Right cardiac atrium (tissue), 5 donors: Measurements from ENCODE around the gene AK2. TPM values are rescaled to one million over a fixed set of nuclear protein-coding genes. Genes with fewer than 3 reads are reported as not detected.
A peak's percentile ranks its signal among the peaks of the same experiment; 100 is the strongest.
"Not testable (repeated sequence)": the region's sequence is repeated elsewhere in the genome, so short reads cannot be mapped to it uniquely, and the experiment has no call there.

Source experiments
- ATAC-seq, 2 donors: fragments of 200-7000 bp; cut with Tn5 transposase; one replicate each; pipeline versions ENCODE4 v1.8.0 to v1.9.1; 2020; ENCODE audit warnings: moderate library complexity in 2 of 2, mild to moderate bottlenecking in 1 of 2
- DNase-seq, 3 donors: peaks; one replicate each; pipeline ENCODE4 v3.0.0-alpha.2; 2020
- H3K27ac ChIP-seq: one replicate; pipeline ENCODE4 v1.5.1; 2013; ENCODE audit warnings: mild to moderate bottlenecking, low read length, control low read depth, moderate library complexity
- H3K27me3 ChIP-seq: one replicate; pipeline ENCODE4 v1.6.1; 2013; ENCODE audit not compliant: control insufficient read depth, insufficient read depth
- H3K4me1 ChIP-seq: one replicate; pipeline ENCODE4 v1.6.1; 2013; ENCODE audit warnings: low read length; ENCODE audit not compliant: control insufficient read depth, insufficient read depth
- H3K4me3 ChIP-seq: one replicate; pipeline ENCODE4 v1.5.1; 2013; ENCODE audit warnings: low read length, control low read depth
- H3K9me3 ChIP-seq: one replicate; pipeline ENCODE4 v1.6.1; 2013; ENCODE audit warnings: low read length; ENCODE audit not compliant: control insufficient read depth
- WGBS: extraction: QIAGEN DNeasy Blood & Tissue Kit; methylation state at CpG from one replicate; pipeline ENCODE4 v1.1.7; 2013; 5-methylcytosine and 5-hydroxymethylcytosine counted together
- intact Hi-C, 4 donors: fragments of 100-400 bp; cut with DNase I; formaldehyde crosslinking; loops; one replicate each; pipeline versions ENCODE4 v1.11.0 to v1.14.0; 2022 to 2023
- polyA plus RNA-seq: library from polyadenylated mRNA; stranded (reverse); fragments of 200-250 nt; gene quantifications from one replicate; pipeline ENCODE4 v1.2.3, GENCODE V29; 2013
- total RNA-seq, 4 donors: library from RNA; stranded (reverse); fragmentation: NEBNext Ultra II Directional; extraction: Animal tissue kit (Norgen Biotek cat#: 25700); gene quantifications; one replicate each; pipeline ENCODE4 v1.2.1, GENCODE V29; 2021
- donor health status: healthy with polysubstance abuse.
- donor health status: DM: no; HTN: yes; CAD: no.
- donor health status: DM: no; HTN: no; CAD: no.
- donor health status: DM: no; HTN: yes; CAD: no; lungs with severe emphysema.
- donor health status: DM: yes; HTN: yes; CAD: no.

The AK2 gene
- total and polyA plus RNA-seq, 5 donors: 114 to 149 (median 137) TPM

DNA sequence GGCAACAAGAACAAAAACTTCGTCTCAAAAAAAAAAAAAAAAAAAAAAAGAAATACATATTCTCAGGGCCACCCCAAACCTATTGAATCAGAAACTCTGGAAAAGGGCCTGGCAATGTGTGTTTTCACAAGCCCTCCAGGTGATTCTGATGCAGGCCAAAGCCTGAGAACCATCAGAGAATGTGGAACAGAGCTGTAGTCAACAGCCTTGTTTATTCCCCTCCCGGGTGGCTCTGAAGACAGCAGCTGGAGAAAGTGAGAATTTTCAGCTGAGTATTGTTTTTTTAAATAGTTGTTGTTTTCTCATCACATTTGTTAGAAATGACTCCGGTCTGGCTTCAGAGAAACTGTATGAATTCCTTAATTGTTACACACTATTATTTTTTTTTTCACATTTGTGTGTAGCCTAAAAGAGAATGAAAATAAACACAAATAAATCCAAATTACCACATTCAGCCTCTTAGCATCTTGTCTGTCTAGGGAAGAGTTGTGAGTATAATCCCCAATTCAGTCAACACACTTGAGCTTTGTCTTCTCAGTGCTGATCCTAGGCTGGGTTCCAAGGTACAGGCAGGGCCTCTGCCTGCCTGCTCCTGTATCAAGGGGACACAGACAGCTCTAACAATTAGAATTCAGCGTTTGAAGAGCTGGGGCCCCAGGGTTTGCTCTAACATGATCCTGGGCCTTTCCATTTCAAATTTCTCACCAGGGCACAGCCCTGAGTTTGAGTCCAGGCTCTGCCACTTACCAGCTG, 37.7 kb upstream of the AK2 start:
- peaks cover 1% of the 10 kb centered on the region for H3K4me1 ChIP-seq
- H3K4me3 ChIP-seq: no peak overlapping the region
- H3K9me3 ChIP-seq: no peaks in the 10 kb centered on the region
- no peak overlapping the region for H3K27ac ChIP-seq
- ATAC-seq: peak in 1 of 2 donors; percentile 11
- DNase-seq: no peak
- H3K27me3 ChIP-seq: no peaks in the 10 kb centered on the region
- WGBS: 53% methylated on average over 4 of the region's 4 CpGs
- intact Hi-C loops: no loop called here

DNA sequence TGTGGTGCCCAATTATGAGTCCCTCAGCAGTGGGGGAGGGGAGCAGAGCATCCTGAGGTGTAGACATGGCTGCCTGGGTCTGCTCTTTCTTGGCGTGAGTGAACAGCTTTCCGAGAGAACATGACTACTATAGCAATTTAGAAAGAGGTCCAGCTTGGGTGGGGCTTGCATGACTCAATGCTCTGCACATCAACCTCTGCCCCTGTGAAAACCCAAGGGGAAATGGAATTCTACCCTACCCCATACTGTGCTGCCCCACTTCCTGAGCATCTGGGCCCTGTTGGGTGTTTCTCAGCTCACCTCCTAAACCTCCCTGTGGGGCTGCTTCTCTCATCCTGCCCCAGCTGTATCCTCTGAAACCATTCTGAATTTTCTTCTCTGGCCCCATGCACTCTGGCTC, 36.0 kb upstream of the AK2 start:
- peaks cover 1% of the 10 kb centered on the region for H3K4me1 ChIP-seq
- no peaks in the 10 kb centered on the region for H3K9me3 ChIP-seq
- WGBS: 58% methylated on average over 2 of the region's 2 CpGs
- H3K27me3 ChIP-seq: no peaks in the 10 kb centered on the region
- no peak for DNase-seq
- intact Hi-C loops: no loop called here
- H3K27ac ChIP-seq: no peak overlapping the region
- peak in 1 of 2 donors; percentile 52 for ATAC-seq
- H3K4me3 ChIP-seq: no peak overlapping the region

DNA sequence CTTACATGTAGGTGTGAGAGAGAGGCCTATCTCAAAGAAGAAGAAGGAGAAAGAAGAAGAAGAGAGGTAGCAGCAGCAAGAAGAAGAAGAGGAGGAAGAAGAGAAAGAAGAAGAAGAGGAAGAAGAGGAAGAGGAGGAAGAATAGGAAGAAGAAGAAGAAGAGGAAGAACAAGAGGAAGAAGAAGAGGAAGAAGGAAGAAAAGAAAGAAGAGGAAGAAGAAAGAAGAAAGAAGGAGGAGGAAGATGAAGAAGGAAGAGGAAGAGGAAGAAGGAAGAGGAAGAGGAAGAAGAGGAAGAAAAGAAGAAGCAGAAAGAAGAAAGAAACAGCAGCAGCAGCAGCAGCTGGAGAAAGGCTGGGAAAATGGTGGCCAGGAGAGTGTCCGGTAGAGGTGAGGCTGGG, 33.9 kb upstream of the AK2 start:
- H3K27me3 ChIP-seq: no peaks in the 10 kb centered on the region
- H3K9me3 ChIP-seq: no peaks in the 10 kb centered on the region
- peaks cover 1% of the 10 kb centered on the region for H3K4me1 ChIP-seq
- no peak overlapping the region for H3K4me3 ChIP-seq
- 93% methylated on average over 1 of the region's 1 CpG for WGBS
- DNase-seq (no peak), ATAC-seq (no peak)
- no peak overlapping the region for H3K27ac ChIP-seq
- intact Hi-C loops: no loop called here

GRCh38 chr1:33068108-33068507, 31.4 kb upstream of the AK2 start:
- H3K27me3 ChIP-seq, DNase-seq, H3K4me1 ChIP-seq, ATAC-seq, H3K27ac ChIP-seq, H3K4me3 ChIP-seq, intact Hi-C loops, H3K9me3 ChIP-seq: not testable (repeated sequence)
- WGBS: 55% methylated on average over 2 of the region's 2 CpGs

- H3K9me3 ChIP-seq, H3K27me3 ChIP-seq, H3K27ac ChIP-seq, H3K4me3 ChIP-seq, H3K4me1 ChIP-seq, intact Hi-C loops, ATAC-seq, DNase-seq: not testable (repeated sequence)
- 94% methylated on average over 3 of the region's 3 CpGs for WGBS
Observed at GRCh38 chr1:33066477-33066876, 29.8 kb upstream of the AK2 start.

DNA sequence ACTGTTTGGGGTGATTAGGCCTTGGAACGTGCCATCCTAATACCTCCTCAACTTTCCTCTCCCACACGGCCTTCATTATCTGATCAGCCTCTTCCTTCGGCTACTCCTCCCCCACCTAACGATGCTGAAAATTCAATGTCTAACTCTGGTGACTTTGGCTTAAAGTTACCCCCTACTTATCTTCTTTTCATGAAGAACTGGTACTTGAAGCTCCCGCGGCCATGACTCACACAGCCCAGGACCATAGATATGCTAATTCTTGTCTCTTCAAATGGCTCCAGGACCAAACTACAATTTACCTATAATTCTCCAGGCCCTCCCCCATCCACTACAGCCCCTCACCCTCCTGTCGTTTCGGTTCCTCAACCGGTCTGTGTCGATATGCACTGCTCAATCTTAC, 28.6 kb upstream of the AK2 start:
- H3K9me3 ChIP-seq: peaks cover 4% of the 10 kb centered on the region
- no peaks in the 10 kb centered on the region for H3K4me1 ChIP-seq
- H3K27me3 ChIP-seq: no peaks in the 10 kb centered on the region
- no peak overlapping the region for H3K27ac ChIP-seq
- 86% methylated on average over 10 of the region's 10 CpGs for WGBS
- DNase-seq (no peak), ATAC-seq (no peak)
- intact Hi-C loops: no loop called here
- H3K4me3 ChIP-seq: no peak overlapping the region

- H3K4me1 ChIP-seq, intact Hi-C loops, H3K27ac ChIP-seq, H3K27me3 ChIP-seq, DNase-seq, H3K4me3 ChIP-seq, H3K9me3 ChIP-seq, ATAC-seq: not testable (repeated sequence)
- 90% methylated on average over 9 of the region's 9 CpGs for WGBS
Observed at GRCh38 chr1:33064284-33064683, 27.6 kb upstream of the AK2 start.

DNA sequence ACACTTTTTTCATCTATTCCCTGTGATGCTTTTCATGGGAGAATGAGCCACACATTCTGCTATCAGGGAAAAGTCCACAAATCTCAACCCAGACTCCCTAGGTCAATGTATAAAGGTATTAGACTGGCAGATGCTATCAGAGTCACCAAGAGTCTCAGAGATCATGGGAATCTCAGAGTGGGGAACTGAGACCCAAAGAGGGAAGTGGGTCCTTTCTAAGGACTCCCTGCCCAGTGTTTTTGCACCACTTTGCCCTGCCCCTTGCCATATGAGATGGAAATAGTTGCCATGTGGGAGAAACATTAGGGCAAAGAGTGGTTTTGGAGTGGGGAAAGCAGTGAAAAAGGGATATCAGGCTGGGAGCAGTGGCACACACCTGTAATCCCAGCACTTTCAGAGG, 25.2 kb upstream of the AK2 start:
- ATAC-seq (no peak), DNase-seq (no peak)
- Histone ChIP-seq H3K27me3 (no peaks in the 10 kb centered on the region), H3K9me3 (peaks cover 4% of the 10 kb centered on the region), H3K4me3 (no peak overlapping the region), H3K27ac (no peak overlapping the region), H3K4me1 (no peaks in the 10 kb centered on the region)
- intact Hi-C loops: no loop called here

- Histone ChIP-seq H3K27me3 (no peaks in the 10 kb centered on the region), H3K9me3 (peaks cover 4% of the 10 kb centered on the region), H3K4me3 (no peak overlapping the region), H3K4me1 (peaks cover 2% of the 10 kb centered on the region), H3K27ac (no peak overlapping the region)
- peak; percentile 83 to 89 (median 89) for DNase-seq
- 38% methylated on average over 2 of the region's 2 CpGs for WGBS
- intact Hi-C loops: no loop called here
- ATAC-seq: peak; percentile 96
Observed at GRCh38 chr1:33060579-33061083, 23.9 kb upstream of the AK2 start.

GRCh38 chr1:33057095-33057494, 20.4 kb upstream of the AK2 start:
- no peaks in the 10 kb centered on the region for H3K27me3 ChIP-seq
- WGBS: 83% methylated on average over 2 of the region's 2 CpGs
- H3K4me3 ChIP-seq: no peak overlapping the region
- no peak overlapping the region for H3K27ac ChIP-seq
- ATAC-seq: no peak
- intact Hi-C loops: loop anchor here in 2 of 4 donors (5.0 to 10.0 kb wide), 2 partner anchors 120 to 122 kb away; no protein-coding TSS in a partner anchor
- DNase-seq: no peak
- H3K9me3 ChIP-seq: no peaks in the 10 kb centered on the region
- H3K4me1 ChIP-seq: peaks cover 7% of the 10 kb centered on the region

DNA sequence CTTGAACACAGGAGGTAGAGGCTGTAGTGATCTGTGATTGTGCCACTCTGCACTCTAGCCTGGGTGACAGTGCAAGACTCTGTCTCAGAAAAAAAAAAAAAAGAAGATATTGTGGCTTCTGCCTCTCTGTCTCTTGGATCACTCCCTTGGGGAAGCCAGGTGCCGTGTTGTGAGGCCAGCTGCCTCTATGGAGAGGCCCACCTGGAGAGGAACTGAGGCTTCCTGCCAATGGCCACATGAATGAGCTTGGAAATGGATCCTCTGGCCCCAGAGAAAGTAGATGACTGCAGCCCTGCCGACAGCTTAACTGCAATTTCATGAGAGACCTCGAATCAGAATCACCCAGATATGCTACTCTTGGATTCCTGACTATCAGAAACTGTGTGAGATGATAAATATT, 19.7 kb upstream of the AK2 start:
- H3K27ac ChIP-seq: no peak overlapping the region
- ATAC-seq (no peak), DNase-seq (no peak)
- WGBS: 83% methylated on average over 3 of the region's 3 CpGs
- H3K9me3 ChIP-seq: no peaks in the 10 kb centered on the region
- H3K4me3 ChIP-seq: no peak overlapping the region
- intact Hi-C loops: loop anchor here in 2 of 4 donors (5.0 to 10.0 kb wide), 2 partner anchors 119 to 122 kb away; no protein-coding TSS in a partner anchor
- peaks cover 7% of the 10 kb centered on the region for H3K4me1 ChIP-seq
- H3K27me3 ChIP-seq: no peaks in the 10 kb centered on the region
